Muscle layer of colon (tissue), 2 donors: Measurements from ENCODE around the gene TTLL11.
"Not testable (repeated sequence)": the region's sequence is repeated elsewhere in the genome, so short reads cannot be mapped to it uniquely, and the experiment has no call there.

Source experiments
- H3K27ac ChIP-seq: one replicate; pipeline ENCODE4 v1.7.0; 2013; ENCODE audit warnings: low read depth, mild to moderate bottlenecking, low read length, moderate library complexity
- H3K27me3 ChIP-seq, 2 donors: one replicate each; pipeline ENCODE4 v1.7.0; 2013; ENCODE audit warnings: low read length in 2 of 2, mild to moderate bottlenecking in 2 of 2; ENCODE audit not compliant: insufficient read depth in 2 of 2, control insufficient read depth in 1 of 2
- H3K36me3 ChIP-seq: one replicate; pipeline ENCODE4 v1.7.0; 2013; ENCODE audit warnings: mild to moderate bottlenecking, low read length; ENCODE audit not compliant: insufficient read depth
- H3K4me1 ChIP-seq: one replicate; pipeline ENCODE4 v1.7.0; 2013; ENCODE audit warnings: mild to moderate bottlenecking, low read length; ENCODE audit not compliant: insufficient read depth
- H3K4me3 ChIP-seq, 2 donors: one replicate each; pipeline ENCODE4 v1.7.0; 2013; ENCODE audit warnings: low read length in 2 of 2, low read depth in 1 of 2, mild to moderate bottlenecking in 1 of 2, moderate library complexity in 1 of 2
- H3K9ac ChIP-seq: one replicate; pipeline ENCODE4 v1.7.0; 2013; ENCODE audit warnings: low read length
- H3K9me3 ChIP-seq: one replicate; pipeline ENCODE4 v1.7.0; 2013; ENCODE audit warnings: mild to moderate bottlenecking, low read length
- donor health status: abdominal sarcoma.
- donor health status: Adenocarcinoma of cecum.

TTLL11 gene

DNA sequence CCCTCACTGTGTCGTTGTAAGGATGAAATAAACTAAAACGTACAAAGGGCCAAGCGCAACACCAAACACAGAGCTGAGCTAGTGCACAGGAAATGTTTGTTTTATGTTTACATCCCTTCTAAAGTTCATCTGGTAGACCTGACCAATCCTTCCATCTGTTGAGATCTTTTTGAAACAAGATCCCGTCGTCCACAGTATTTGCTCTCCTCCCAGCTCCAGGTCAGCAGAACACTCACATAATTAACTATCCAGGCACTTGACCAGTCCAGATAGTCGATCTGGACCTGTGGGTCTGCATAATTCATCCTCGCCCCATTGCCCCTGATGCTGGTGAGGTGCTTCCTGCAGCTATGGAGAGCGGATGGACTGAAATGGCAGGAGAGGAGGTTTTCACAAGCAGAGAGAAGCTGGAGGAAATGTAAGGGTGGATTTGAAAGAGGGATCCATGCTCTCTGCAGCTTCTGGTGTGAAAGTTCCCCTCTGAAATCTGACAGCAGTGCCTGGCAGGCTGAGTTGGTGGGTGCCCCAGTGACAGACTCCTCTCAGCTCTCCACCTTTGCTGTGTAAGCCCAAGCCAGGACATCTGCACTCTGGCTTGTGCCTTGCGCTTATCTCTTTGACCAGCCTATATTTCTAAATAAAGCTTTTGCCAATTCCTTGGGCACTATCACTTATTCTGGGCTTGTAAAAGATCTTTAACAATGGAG, 102.4 kb downstream of the TTLL11 start:
- no peak overlapping the region for H3K9ac ChIP-seq
- H3K27ac ChIP-seq: no peak overlapping the region
- H3K4me1 ChIP-seq: no peaks in the 10 kb centered on the region
- no peak overlapping the region for H3K4me3 ChIP-seq
- H3K27me3 ChIP-seq: no peaks in the 10 kb centered on the region
- H3K9me3 ChIP-seq: no peaks in the 10 kb centered on the region
- H3K36me3 ChIP-seq: peaks cover 13% of the 10 kb centered on the region

DNA sequence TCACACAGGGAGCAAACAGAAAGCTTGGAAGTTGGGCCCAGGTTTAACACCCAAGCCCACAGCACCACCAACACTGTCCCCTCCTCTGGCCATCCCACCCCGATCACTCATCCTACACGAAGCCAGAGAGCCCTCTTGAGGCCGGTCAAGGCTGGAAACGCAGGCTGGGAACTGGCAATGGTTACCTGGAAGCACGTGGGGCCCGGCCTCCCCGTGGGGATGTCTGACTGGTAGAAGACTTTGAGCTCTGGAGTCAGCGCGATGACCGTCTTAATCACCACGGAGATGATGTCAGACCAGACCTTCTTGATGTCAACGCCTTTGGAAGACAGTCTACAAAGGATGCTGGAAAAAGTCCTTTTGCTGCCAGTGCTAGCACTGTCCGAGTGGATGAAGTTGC, 104.1 kb downstream of the TTLL11 start:
- no peaks in the 10 kb centered on the region for H3K27me3 ChIP-seq
- no peak overlapping the region for H3K4me3 ChIP-seq
- H3K27ac ChIP-seq: no peak overlapping the region
- no peak overlapping the region for H3K9ac ChIP-seq
- H3K4me1 ChIP-seq: peaks cover 10% of the 10 kb centered on the region
- peaks cover 13% of the 10 kb centered on the region for H3K36me3 ChIP-seq
- no peaks in the 10 kb centered on the region for H3K9me3 ChIP-seq

DNA sequence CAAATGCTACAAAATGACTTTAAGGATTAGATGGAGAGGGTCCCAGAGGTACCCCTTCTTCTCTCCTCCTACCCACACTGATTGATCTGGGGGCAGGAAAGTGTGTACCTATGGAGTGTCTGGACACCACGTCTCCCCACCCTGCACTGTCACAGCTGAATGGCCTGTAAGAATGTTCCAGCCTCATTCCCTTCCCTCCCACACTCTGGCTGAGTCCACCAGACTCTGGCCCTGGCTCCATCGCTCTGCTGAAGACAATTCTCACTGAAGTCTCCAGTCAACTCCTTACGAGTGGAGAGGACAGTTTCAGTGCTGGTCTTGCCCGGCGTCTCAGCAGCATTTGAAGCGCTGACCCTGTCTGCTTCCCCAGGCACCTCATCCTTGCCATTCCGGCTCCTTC, 105.8 kb downstream of the TTLL11 start:
- Histone ChIP-seq H3K9me3 (no peaks in the 10 kb centered on the region), H3K4me3 (no peak overlapping the region), H3K27ac (no peak overlapping the region), H3K36me3 (peaks cover 9% of the 10 kb centered on the region), H3K27me3 (no peaks in the 10 kb centered on the region), H3K4me1 (peaks cover 10% of the 10 kb centered on the region), H3K9ac (no peak overlapping the region)

DNA sequence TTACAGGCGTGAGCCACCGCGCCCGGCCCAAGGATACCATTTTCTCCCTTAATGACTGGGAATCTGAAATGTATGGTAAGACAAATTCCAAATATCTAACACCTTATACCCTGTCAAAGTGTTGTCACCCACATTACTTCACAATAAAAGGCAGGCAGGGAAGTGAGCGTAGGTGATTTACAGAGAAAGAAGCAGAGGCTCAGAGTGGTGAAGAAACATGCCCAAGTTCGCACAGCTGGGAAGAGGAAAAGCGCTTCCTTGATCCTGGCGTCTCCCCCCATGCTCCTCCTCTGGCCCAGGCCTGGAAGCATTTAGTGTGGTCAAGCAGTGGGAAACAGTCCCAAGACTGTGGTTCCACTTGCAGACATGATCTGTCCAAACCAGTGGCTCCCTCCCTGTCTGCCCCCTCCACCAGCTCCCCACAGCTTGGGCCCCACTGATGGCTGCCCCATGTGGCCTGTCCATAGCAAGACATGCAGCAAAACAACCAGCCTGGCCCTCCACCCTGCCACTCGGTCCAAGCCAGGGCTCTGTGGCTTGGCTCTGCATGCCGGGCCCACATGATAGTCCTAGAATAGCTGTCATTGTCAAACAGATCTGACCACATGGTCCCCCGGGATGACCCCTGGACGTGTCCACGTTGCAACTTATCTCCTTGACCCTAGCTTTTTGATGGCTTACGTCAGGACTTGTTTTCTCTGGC, 107.2 kb downstream of the TTLL11 start:
- Histone ChIP-seq H3K27me3 (no peaks in the 10 kb centered on the region), H3K9me3 (no peaks in the 10 kb centered on the region), H3K36me3 (peaks cover 9% of the 10 kb centered on the region), H3K4me1 (peaks cover 16% of the 10 kb centered on the region), H3K9ac (no peak overlapping the region), H3K27ac (no peak overlapping the region), H3K4me3 (no peak overlapping the region)

DNA sequence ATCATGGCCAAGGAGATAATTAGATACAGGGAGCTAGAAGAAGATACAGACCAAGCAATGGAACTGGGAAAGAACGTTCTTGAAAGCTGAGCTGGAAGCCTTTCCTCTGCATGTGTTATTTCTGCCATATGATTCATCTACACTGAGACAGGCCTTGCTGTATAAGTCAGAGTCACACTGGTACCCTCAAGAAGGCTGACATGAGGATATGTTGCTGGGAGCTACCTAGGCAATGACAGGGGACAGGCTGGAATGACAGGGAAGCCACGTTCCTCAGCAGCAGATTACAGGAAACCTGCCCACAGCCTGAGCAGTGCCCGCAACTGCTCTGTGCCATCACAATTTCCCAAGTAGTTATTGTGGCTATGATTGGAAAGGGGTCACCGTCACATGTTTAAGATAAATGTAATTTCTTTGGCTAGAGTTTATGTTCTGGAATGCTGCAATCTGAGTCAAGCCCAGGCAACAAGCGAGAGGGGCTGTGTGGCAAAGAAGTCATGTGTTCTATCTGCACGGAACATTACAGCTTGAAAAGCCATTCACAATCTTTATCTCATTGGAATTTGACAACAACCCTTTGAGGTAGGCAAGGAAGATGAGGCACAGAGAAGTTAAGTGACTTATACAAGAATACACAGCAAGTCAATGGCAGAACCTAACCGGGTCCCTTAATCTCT, 108.2 kb downstream of the TTLL11 start:
- Histone ChIP-seq H3K27ac (no peak overlapping the region), H3K9ac (no peak overlapping the region)

DNA sequence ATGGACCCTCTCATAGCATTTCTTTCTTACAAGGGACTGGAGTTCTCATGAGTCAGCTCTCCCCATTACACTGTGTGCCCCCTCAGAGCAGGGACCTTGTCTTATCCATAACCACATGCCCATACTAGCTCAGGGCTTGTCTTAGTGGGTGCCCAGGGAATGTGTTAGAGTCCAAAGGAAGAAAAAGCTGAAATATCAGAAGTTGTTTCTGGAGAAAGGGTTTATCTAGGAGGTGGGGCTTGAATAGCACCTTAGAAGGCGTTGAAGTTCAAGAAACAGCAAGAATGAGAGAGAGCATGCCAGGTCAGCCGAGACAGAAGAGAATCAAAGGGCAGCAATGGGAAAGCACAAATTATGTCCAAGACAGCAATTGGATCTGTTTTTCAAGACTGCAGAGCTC, 109.4 kb downstream of the TTLL11 start:
- Histone ChIP-seq H3K4me1 (peaks cover 16% of the 10 kb centered on the region), H3K9ac (no peak overlapping the region), H3K4me3 (no peak overlapping the region), H3K27me3 (no peaks in the 10 kb centered on the region), H3K36me3 (no peaks in the 10 kb centered on the region), H3K27ac (no peak overlapping the region), H3K9me3 (no peaks in the 10 kb centered on the region)

More for the DNA sequence above, 108.2 kb downstream of the TTLL11 start:
- peaks cover 9% of the 10 kb centered on the region for H3K36me3 ChIP-seq
- no peaks in the 10 kb centered on the region for H3K27me3 ChIP-seq
- H3K9me3 ChIP-seq: no peaks in the 10 kb centered on the region
- H3K4me1 ChIP-seq: peaks cover 16% of the 10 kb centered on the region
- H3K4me3 ChIP-seq: no peak overlapping the region

DNA sequence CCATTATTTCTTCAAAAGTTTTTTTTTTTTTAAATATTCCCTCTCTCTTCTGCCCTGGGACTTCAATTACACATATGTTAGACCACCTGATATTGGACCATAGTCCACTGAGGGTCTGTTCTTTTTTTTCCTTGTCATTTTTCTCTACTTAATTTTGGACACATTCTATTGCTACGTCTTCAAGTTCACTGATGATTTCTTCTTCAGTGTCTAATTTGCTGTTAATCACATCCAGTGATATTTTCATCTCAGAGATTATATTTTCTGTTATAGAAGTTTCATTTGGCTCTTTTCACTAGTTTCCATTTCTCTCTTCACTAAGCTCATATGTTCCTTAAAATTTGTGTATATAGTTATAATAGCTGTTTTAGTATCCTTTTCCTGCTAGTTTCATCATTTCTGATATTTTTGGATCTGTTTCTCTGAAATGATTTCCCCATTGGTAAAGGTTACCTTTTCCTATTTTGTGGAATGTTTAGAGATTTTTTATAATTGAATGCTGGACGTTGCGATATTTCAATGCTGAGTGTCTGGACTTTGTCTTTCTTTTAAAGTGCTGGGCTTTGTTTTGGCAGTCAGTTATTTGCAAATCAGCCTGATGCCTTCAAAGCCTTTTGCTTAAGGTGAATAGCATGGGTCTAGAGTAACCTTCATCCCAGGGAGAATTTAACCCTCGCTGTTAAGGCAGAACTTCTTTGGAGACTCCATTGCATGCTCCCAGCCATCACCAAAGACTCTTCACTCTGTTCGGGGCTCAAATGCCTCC, 111.8 kb downstream of the TTLL11 start:
- Histone ChIP-seq H3K9ac (no peak overlapping the region), H3K4me3 (no peak overlapping the region), H3K4me1 (peaks cover 16% of the 10 kb centered on the region), H3K27ac (no peak overlapping the region), H3K9me3 (no peaks in the 10 kb centered on the region), H3K27me3 (no peaks in the 10 kb centered on the region), H3K36me3 (no peaks in the 10 kb centered on the region)

DNA sequence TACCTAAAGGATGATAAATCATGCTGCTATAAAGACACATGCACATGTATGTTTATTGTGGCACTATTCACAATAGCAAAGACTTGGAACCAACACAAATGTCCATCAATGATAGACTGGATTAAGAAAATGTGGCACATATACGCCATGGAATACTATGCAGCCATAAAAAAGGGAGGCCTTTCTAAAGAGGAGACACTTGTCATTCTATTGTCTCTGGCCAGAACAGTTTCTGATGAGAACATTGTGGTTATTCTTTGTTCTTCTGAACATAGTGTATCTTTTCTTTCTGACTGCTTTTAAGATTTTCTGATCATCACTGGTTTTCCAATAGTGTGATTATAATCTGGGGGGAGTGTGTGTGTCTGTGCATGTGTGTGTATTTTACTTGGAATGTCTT, 112.4 kb downstream of the TTLL11 start:
- H3K9ac ChIP-seq, H3K36me3 ChIP-seq, H3K4me3 ChIP-seq, H3K27ac ChIP-seq, H3K27me3 ChIP-seq, H3K9me3 ChIP-seq: not testable (repeated sequence)
- H3K4me1 ChIP-seq: peaks cover 16% of the 10 kb centered on the region

DNA sequence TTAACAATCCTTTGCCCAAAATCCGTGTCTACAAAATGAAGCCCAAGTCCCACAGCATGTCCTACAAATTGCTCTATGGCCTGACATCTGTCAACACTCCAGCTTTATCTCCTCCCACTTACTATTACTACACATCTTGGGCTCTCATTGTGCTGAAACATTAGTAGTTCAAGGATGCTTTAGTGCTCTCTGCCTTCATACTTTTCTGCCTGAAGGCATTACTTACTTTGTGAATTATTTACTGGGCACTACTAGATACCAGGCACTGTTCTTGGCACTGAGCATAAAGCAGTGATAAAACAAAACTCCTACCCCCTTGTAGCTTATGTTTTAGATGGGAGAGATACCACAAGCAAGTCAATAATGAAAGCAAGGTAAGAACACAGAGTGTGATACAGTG, 113.4 kb downstream of the TTLL11 start:
- Histone ChIP-seq H3K9ac (no peak overlapping the region), H3K36me3 (no peaks in the 10 kb centered on the region), H3K4me3 (no peak overlapping the region), H3K27ac (no peak overlapping the region), H3K27me3 (no peaks in the 10 kb centered on the region), H3K4me1 (peaks cover 12% of the 10 kb centered on the region), H3K9me3 (no peaks in the 10 kb centered on the region)

DNA sequence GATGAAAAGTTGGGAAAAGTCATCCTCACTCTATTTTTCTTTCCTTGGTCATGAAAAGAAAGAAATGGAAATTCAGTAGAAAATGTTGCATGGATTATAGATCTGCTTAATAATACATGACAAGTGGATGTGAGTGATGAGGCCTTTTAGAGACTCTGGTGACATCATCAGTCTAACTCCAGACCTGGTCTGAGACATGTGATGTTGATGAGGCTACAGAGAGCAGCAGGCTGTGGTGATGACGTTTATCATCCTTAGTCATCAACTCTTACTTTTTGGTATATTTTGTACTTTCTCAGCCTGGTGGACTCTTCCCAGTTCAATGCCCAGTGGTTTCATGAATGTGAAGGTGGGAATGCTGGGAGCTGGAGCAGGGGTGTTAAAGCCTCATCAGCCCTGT, 116.4 kb downstream of the TTLL11 start:
- H3K27ac ChIP-seq: no peak overlapping the region
- H3K9ac ChIP-seq: no peak overlapping the region
- no peaks in the 10 kb centered on the region for H3K27me3 ChIP-seq
- H3K4me3 ChIP-seq: no peak overlapping the region
- peaks cover 4% of the 10 kb centered on the region for H3K4me1 ChIP-seq
- H3K9me3 ChIP-seq: no peaks in the 10 kb centered on the region
- no peaks in the 10 kb centered on the region for H3K36me3 ChIP-seq

DNA sequence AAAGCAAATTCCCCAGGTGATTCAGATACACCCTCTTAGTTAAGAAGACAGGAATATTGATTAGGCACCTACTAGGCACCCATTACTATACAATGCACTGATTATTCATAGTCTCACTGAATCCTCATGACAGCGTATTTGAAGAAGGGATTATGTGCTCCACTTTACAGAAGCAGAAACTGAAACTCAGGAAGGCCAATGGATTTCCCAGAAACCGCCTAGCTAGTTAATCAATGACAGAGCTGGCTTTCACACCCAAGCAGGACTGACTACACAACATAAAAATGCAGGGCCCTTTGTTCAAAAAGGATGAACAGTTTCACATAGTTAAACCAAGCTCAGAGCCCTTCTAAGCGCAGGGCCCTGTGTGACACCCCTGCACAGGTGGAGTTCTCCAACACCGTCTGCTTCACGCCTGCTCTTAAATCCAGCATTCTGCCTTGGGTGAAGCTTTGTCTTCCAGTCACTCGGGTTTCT, 117.3 kb downstream of the TTLL11 start:
- H3K27ac ChIP-seq: no peak overlapping the region
- no peaks in the 10 kb centered on the region for H3K27me3 ChIP-seq
- no peak overlapping the region for H3K4me3 ChIP-seq
- no peaks in the 10 kb centered on the region for H3K4me1 ChIP-seq
- H3K9ac ChIP-seq: no peak overlapping the region
- H3K36me3 ChIP-seq: no peaks in the 10 kb centered on the region
- no peaks in the 10 kb centered on the region for H3K9me3 ChIP-seq
